Caco-2 (cell line): ENCODE results near the gene ATG12. TPM values are rescaled to one million over a fixed set of nuclear protein-coding genes. Genes with fewer than 3 reads are reported as not detected.

ENCODE experiments used
- BruUV-seq: library from RNA; stranded (reverse); fragments of 400-500 nt; replicated peaks from 2 replicates; lab custom pipeline; 2021; lab: Mats Ljungman, UMichigan
- CTCF ChIA-PET: fragments of 300-600 bp; sonication (Branson Sonifier 250); formaldehyde crosslinking; loops from one replicate; lab custom pipeline; 2022; ENCODE audit warnings: antibody characterized with exemption; lab: Charles Lee
- POLR2A ChIA-PET: fragments of 300-600 bp; sonication (Branson Sonifier 250); formaldehyde crosslinking; loops from one replicate; lab custom pipeline; 2022; ENCODE audit warnings: antibody characterized with exemption; lab: Charles Lee
- DNase-seq, 2 experiments: peaks; one replicate each; pipeline versions ENCODE4 v3.0.0 to v3.0.0-alpha.2; 2020 to 2022
- H3K27me3 ChIP-seq: replicated peaks from 2 replicates; pipeline ENCODE4 v1.6.0; 2011; ENCODE audit warnings: low read length; ENCODE audit not compliant: control insufficient read depth, insufficient read depth
- H3K36me3 ChIP-seq: 2 replicates; pipeline ENCODE4 v1.5.1; 2011; ENCODE audit warnings: low read length; ENCODE audit not compliant: control insufficient read depth, insufficient read depth
- H3K4me1 ChIP-seq: fragments of 250-450 bp; sonication (Bioruptor Pico); 2 replicates; pipeline ENCODE4 v1.5.1; 2020; ENCODE audit warnings: mild to moderate bottlenecking
- H3K4me3 ChIP-seq: 2 replicates; pipeline ENCODE4 v1.5.1; 2011; ENCODE audit warnings: low read depth, mild to moderate bottlenecking, control low read depth, low read length
- H3K9me3 ChIP-seq: fragments of 250-450 bp; sonication (Bioruptor Pico); 2 replicates; pipeline ENCODE4 v1.5.1; 2020; ENCODE audit warnings: mild to moderate bottlenecking, moderate library complexity
- H3K27ac Mint-ChIP-seq: one replicate; pipeline ENCODE4 v1.8.0; 2022; ENCODE audit warnings: mixed read lengths; ENCODE audit not compliant: unreplicated experiment
- H3K27me3 Mint-ChIP-seq: one replicate; pipeline ENCODE4 v1.8.0; 2022; ENCODE audit warnings: mixed read lengths; ENCODE audit not compliant: insufficient read depth, unreplicated experiment
- H3K36me3 Mint-ChIP-seq: one replicate; pipeline ENCODE4 v1.8.0; 2022; ENCODE audit warnings: mild to moderate bottlenecking, mixed read lengths; ENCODE audit not compliant: insufficient read depth, unreplicated experiment
- H3K4me1 Mint-ChIP-seq: one replicate; pipeline ENCODE4 v1.8.0; 2022; ENCODE audit warnings: low read depth, mixed read lengths; ENCODE audit not compliant: unreplicated experiment
- H3K4me3 Mint-ChIP-seq: one replicate; pipeline ENCODE4 v1.8.0; 2022; ENCODE audit warnings: mild to moderate bottlenecking, moderate library complexity, mixed read lengths; ENCODE audit not compliant: unreplicated experiment
- H3K9me3 Mint-ChIP-seq: one replicate; pipeline ENCODE4 v1.8.0; 2022; ENCODE audit warnings: mixed read lengths; ENCODE audit not compliant: unreplicated experiment
- CTCF ChIP-seq, 2 experiments: fragments of 200-600 bp in 1 of 2; IDR thresholded peaks; 1 replicate in 1 of 2; 2 replicates in 1 of 2; pipeline versions ENCODE4 v1.5.1 to v1.8.0; 2011 to 2022; ENCODE audit warnings: antibody characterized with exemption in 1 of 2, control low read depth in 1 of 2, inconsistent platforms in 1 of 2, low read depth in 1 of 2, low read length in 1 of 2, mild to moderate bottlenecking in 1 of 2, moderate library complexity in 1 of 2; ENCODE audit not compliant: insufficient read depth in 1 of 2, severe bottlenecking in 1 of 2, unreplicated experiment in 1 of 2
- intact Hi-C: fragments of 100-400 bp; cut with micrococcal nuclease; formaldehyde crosslinking; loops from one replicate; pipeline ENCODE4 v1.10.0; 2022; ENCODE audit not compliant: unreplicated experiment
- total RNA-seq: library from RNA; stranded (reverse); gene quantifications from 2 replicates; pipeline ENCODE4 v1.2.3, GENCODE V29; 2022

The ATG12 gene
- total RNA-seq, 1 experiment from 2014 or later: 46.8 TPM

- H3K4me1 ChIP-seq: no peaks in the 10 kb centered on the region
- H3K36me3 ChIP-seq: no peaks in the 10 kb centered on the region
- DNase-seq: no peak
- Mint-ChIP-seq H3K4me1 (no peaks in the 10 kb centered on the region), H3K27ac (no peak overlapping the region), H3K36me3 (no peaks in the 10 kb centered on the region), H3K27me3 (peaks cover 6% of the 10 kb centered on the region), H3K4me3 (no peak overlapping the region), H3K9me3 (no peaks in the 10 kb centered on the region)
- BruUV-seq: no TSS peak
- CTCF ChIA-PET: no interaction called here
- POLR2A ChIA-PET: no interaction called here
- intact Hi-C loops: no loop called here
- no peak for TF ChIP-seq CTCF (IDR thresholded peaks at IDR 0.05; ENCODE audit: insufficient read depth in 1 of 2, low read depth in 1 of 2, low read length in 1 of 2, severe bottlenecking in 1 of 2, unreplicated experiment in 1 of 2)
- no peaks in the 10 kb centered on the region for H3K27me3 ChIP-seq
- H3K4me3 ChIP-seq: no peak overlapping the region
- no peaks in the 10 kb centered on the region for H3K9me3 ChIP-seq
Measured at GRCh38 chr5:115796656-115797055, 44.7 kb downstream of the ATG12 start.

GRCh38 chr5:115795700-115796099, 45.7 kb downstream of the ATG12 start:
- no peaks in the 10 kb centered on the region for H3K9me3 ChIP-seq
- H3K4me3 Mint-ChIP-seq: no peak overlapping the region
- H3K36me3 Mint-ChIP-seq: no peaks in the 10 kb centered on the region
- BruUV-seq: no TSS peak
- H3K27me3 Mint-ChIP-seq: peaks cover 6% of the 10 kb centered on the region
- no peak for DNase-seq
- H3K4me1 Mint-ChIP-seq: no peaks in the 10 kb centered on the region
- no peaks in the 10 kb centered on the region for H3K36me3 ChIP-seq
- no peak overlapping the region for H3K27ac Mint-ChIP-seq
- no peaks in the 10 kb centered on the region for H3K4me1 ChIP-seq
- no peak overlapping the region for H3K4me3 ChIP-seq
- no peak for TF ChIP-seq CTCF (IDR thresholded peaks at IDR 0.05; ENCODE audit: insufficient read depth in 1 of 2, low read depth in 1 of 2, low read length in 1 of 2, severe bottlenecking in 1 of 2, unreplicated experiment in 1 of 2)
- CTCF ChIA-PET: no interaction called here
- H3K9me3 Mint-ChIP-seq: no peaks in the 10 kb centered on the region
- intact Hi-C loops: no loop called here
- H3K27me3 ChIP-seq: no peaks in the 10 kb centered on the region
- POLR2A ChIA-PET: no interaction called here

GRCh38 chr5:115788440-115788839, 52.9 kb downstream of the ATG12 start:
- BruUV-seq: no TSS peak
- Histone ChIP-seq H3K27me3 (no peaks in the 10 kb centered on the region), H3K4me3 (no peak overlapping the region), H3K9me3 (no peaks in the 10 kb centered on the region), H3K36me3 (no peaks in the 10 kb centered on the region), H3K4me1 (no peaks in the 10 kb centered on the region)
- Mint-ChIP-seq H3K9me3 (no peaks in the 10 kb centered on the region), H3K36me3 (no peaks in the 10 kb centered on the region), H3K27ac (no peak overlapping the region), H3K27me3 (peaks cover 16% of the 10 kb centered on the region), H3K4me3 (no peak overlapping the region), H3K4me1 (no peaks in the 10 kb centered on the region)
- POLR2A ChIA-PET: no interaction called here
- DNase-seq: no peak
- intact Hi-C loops: no loop called here
- no peak for TF ChIP-seq CTCF (IDR thresholded peaks at IDR 0.05; ENCODE audit: insufficient read depth in 1 of 2, low read depth in 1 of 2, low read length in 1 of 2, severe bottlenecking in 1 of 2, unreplicated experiment in 1 of 2)
- CTCF ChIA-PET: no interaction called here
